GM12874 (cell line): ENCODE data around the gene RASGRP2.

Experiments
- CTCF ChIP-seq: IDR thresholded peaks from 2 replicates; pipeline ENCODE4 v1.5.1; 2011; ENCODE audit warnings: low read depth, mild to moderate bottlenecking, control low read depth, low read length, moderate library complexity; ENCODE audit not compliant: insufficient read depth

RASGRP2 gene

GRCh38 chr11:64696045-64696444 lies 47.9 kb downstream of the RASGRP2 start:
- TF ChIP-seq CTCF = no peak

GRCh38 chr11:64695548-64695947 lies 48.4 kb downstream of the RASGRP2 start:
- no peak for TF ChIP-seq CTCF

- no peak for TF ChIP-seq CTCF
These were observed 49.0 kb downstream of the RASGRP2 start for GRCh38 chr11:64694821-64695365.

GRCh38 chr11:64694026-64694755 lies 49.8 kb downstream of the RASGRP2 start:
- TF ChIP-seq CTCF = no peak

- TF ChIP-seq CTCF = no peak
These were observed 51.1 kb downstream of the RASGRP2 start for GRCh38 chr11:64692764-64693331.

- TF ChIP-seq CTCF = no peak
These were observed 52.4 kb downstream of the RASGRP2 start for GRCh38 chr11:64691543-64691942.

GRCh38 chr11:64690235-64690634 lies 53.7 kb downstream of the RASGRP2 start:
- no peak for TF ChIP-seq CTCF
